GM12878 (cell line): ENCODE results near the gene MCCD1. TPM values are rescaled to one million over a fixed set of nuclear protein-coding genes. Genes with fewer than 3 reads are reported as not detected.
A peak's percentile ranks its signal among the peaks of the same experiment; 100 is the strongest.

Source experiments
- CHD2 ChIP-seq: IDR thresholded peaks from 2 replicates; pipeline ENCODE4 v1.6.1; 2011; ENCODE audit warnings: low read depth, low read length, improper control_type of control experiment, borderline replicate concordance
- CREB1 ChIP-seq: IDR thresholded peaks from 2 replicates; pipeline ENCODE4 v1.6.1; 2012; ENCODE audit warnings: low read depth, mild to moderate bottlenecking, inconsistent platforms
- DPF2 ChIP-seq: fragments of 450-650 bp; IDR thresholded peaks from 2 replicates; pipeline ENCODE4 v1.6.1; 2017; ENCODE audit warnings: mild to moderate bottlenecking
- ESRRA ChIP-seq: IDR thresholded peaks from 2 replicates; pipeline ENCODE4 v1.6.1; 2012; ENCODE audit warnings: mild to moderate bottlenecking, low read length, improper control_type of control experiment
- FOS ChIP-seq: IDR thresholded peaks from 3 replicates; pipeline ENCODE4 v1.6.1; 2011; ENCODE audit warnings: borderline replicate concordance; ENCODE audit not compliant: insufficient read length; ENCODE audit errors: extremely low read depth
- FOXM1 ChIP-seq: IDR thresholded peaks from 2 replicates; pipeline ENCODE4 v1.6.1; 2012; ENCODE audit warnings: low read depth, mild to moderate bottlenecking, inconsistent platforms, low read length, moderate library complexity
- GABPA ChIP-seq: IDR thresholded peaks from 2 replicates; pipeline ENCODE4 v1.6.1; 2014; ENCODE audit warnings: antibody characterized with exemption, low read depth, mild to moderate bottlenecking, inconsistent platforms
- MEF2A ChIP-seq: IDR thresholded peaks from 2 replicates; pipeline ENCODE4 v1.6.1; 2011; ENCODE audit warnings: low read depth, mild to moderate bottlenecking, low read length, moderate library complexity; ENCODE audit not compliant: insufficient read depth
- NR2C1 ChIP-seq: fragments of 450-650 bp; IDR thresholded peaks from 2 replicates; pipeline ENCODE4 v1.6.1; 2017; ENCODE audit warnings: antibody characterized with exemption, mild to moderate bottlenecking, moderate library complexity
- NR2F1 ChIP-seq: fragments of 450-650 bp; conservative IDR thresholded peaks from 2 replicates; pipeline ENCODE4 v1.6.1; 2017; ENCODE audit warnings: mild to moderate bottlenecking
- RB1 ChIP-seq: fragments of 450-650 bp; formaldehyde crosslinking; IDR thresholded peaks from 2 replicates; pipeline ENCODE4 v1.6.1; 2017; ENCODE audit warnings: mild to moderate bottlenecking, borderline replicate concordance
- SP1 ChIP-seq: IDR thresholded peaks from one replicate; pipeline ENCODE4 v1.6.1; 2011; ENCODE audit warnings: low read depth, low read length
- SREBF1 ChIP-seq: IDR thresholded peaks from 2 replicates; pipeline ENCODE4 v1.6.1; 2012; ENCODE audit warnings: mild to moderate bottlenecking, low read length
- SRF ChIP-seq, 2 experiments: IDR thresholded peaks; 2 replicates each; pipeline ENCODE4 v1.6.1; 2011; ENCODE audit warnings: low read depth in 2 of 2, low read length in 2 of 2, mild to moderate bottlenecking in 1 of 2, moderate library complexity in 1 of 2
- SUPT20H ChIP-seq: IDR thresholded peaks from 2 replicates; pipeline ENCODE4 v1.6.1; 2011; ENCODE audit warnings: low read depth, mild to moderate bottlenecking, low read length, moderate library complexity, borderline replicate concordance; ENCODE audit not compliant: control insufficient read depth
- YBX1 ChIP-seq: fragments of 450-650 bp; IDR thresholded peaks from 2 replicates; pipeline ENCODE4 v1.6.1; 2016; ENCODE audit warnings: antibody characterized with exemption
- YY1 ChIP-seq: IDR thresholded peaks from 2 replicates; pipeline ENCODE4 v1.6.1; 2011; ENCODE audit warnings: low read depth, mild to moderate bottlenecking, low read length
- ZNF217 ChIP-seq: fragments of 450-650 bp; IDR thresholded peaks from 2 replicates; pipeline ENCODE4 v1.6.1; 2017; ENCODE audit warnings: antibody characterized with exemption, mild to moderate bottlenecking
- ZSCAN29 ChIP-seq: fragments of 450-650 bp; IDR thresholded peaks from 2 replicates; pipeline ENCODE4 v1.6.1; 2017; ENCODE audit warnings: mild to moderate bottlenecking, moderate library complexity
- polyA plus RNA-seq, 11 experiments: library from polyadenylated mRNA; depleted of rRNA in 4 of 11; unstranded in 6 of 11; stranded (reverse) in 5 of 11; fragments of >200 nt; fragmentation: Nextera tagmentation in 4 of 11; fragmentation: Illumina TruSeq in 1 of 11; extraction: Ambion mirVana in 4 of 11; extraction: Trizol in 1 of 11; gene quantifications; 1 replicate in 1 of 11; 2 replicates in 10 of 11; pipeline versions ENCODE4 v1.2.1 to v1.2.3, GENCODE V29; 2011 to 2016; ENCODE audit warnings: inconsistent platforms in 2 of 11, missing spikeins in 2 of 11, low read depth in 1 of 11
- total RNA-seq, 4 experiments: library from RNA; depleted of rRNA in 3 of 4; stranded (reverse); fragments of >200 nt in 3 of 4; fragmentation: Illumina TruSeq in 1 of 4; extraction: Trizol in 1 of 4; gene quantifications; 2 replicates each; pipeline versions ENCODE4 v1.2.1 to v1.2.3, GENCODE V29; 2013 to 2021
- TF ChIP-seq, protein P1 (sequence below): fragments of 450-650 bp; IDR thresholded peaks from 2 replicates; pipeline ENCODE4 v1.6.1; 2014; ENCODE audit warnings: mild to moderate bottlenecking
- TF ChIP-seq, protein P2 (sequence below): fragments of 450-650 bp; IDR thresholded peaks from 2 replicates; pipeline ENCODE4 v1.6.1; 2017; ENCODE audit warnings: low read depth, mild to moderate bottlenecking, moderate library complexity
- TF ChIP-seq, protein P3 (sequence below): fragments of 150-350 bp; IDR thresholded peaks from 2 replicates; pipeline ENCODE4 v1.6.1; 2014; ENCODE audit warnings: mild to moderate bottlenecking, low read depth, low read length
- TF ChIP-seq, protein P4 (sequence below): IDR thresholded peaks from 2 replicates; pipeline ENCODE4 v1.6.1; 2011; ENCODE audit warnings: low read depth, mild to moderate bottlenecking, low read length, moderate library complexity, borderline replicate concordance; ENCODE audit errors: extremely low read depth
- TF ChIP-seq, protein P5 (sequence below): fragments of 450-650 bp; IDR thresholded peaks from 2 replicates; pipeline ENCODE4 v1.6.1; 2016; ENCODE audit warnings: mild to moderate bottlenecking
- TF ChIP-seq, protein P6 (sequence below): IDR thresholded peaks from 2 replicates; pipeline ENCODE4 v1.6.1; 2011; ENCODE audit warnings: borderline replicate concordance, low read depth, mild to moderate bottlenecking, moderate library complexity, mixed read lengths, low read length; ENCODE audit not compliant: insufficient read depth; ENCODE audit errors: extremely low read length

The MCCD1 gene
- total and polyA plus RNA-seq, 10 of the 15 experiments (the other 5 are each of a cell fraction or from before 2014, with no cell fraction given), result not detected

DNA sequence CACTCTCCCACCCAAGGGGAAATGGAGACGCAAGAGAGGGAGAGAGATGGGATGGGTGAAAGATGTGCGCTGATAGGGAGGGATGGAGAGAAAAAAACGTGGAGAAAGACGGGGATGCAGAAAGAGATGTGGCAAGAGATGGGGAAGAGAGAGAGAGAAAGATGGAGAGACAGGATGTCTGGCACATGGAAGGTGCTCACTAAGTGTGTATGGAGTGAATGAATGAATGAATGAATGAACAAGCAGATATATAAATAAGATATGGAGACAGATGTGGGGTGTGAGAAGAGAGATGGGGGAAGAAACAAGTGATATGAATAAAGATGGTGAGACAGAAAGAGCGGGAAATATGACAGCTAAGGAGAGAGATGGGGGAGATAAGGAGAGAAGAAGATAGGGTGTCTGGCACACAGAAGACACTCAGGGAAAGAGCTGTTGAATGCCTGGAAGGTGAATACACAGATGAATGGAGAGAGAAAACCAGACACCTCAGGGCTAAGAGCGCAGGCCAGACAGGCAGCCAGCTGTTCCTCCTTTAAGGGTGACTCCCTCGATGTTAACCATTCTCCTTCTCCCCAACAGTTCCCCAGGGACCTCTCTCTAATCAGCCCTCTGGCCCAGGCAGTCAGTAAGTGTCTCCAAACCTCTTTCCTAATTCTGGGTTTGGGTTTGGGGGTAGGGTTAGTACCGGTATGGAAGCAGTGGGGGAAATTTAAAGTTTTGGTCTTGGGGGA lies 47.4 kb downstream of the MCCD1 start (continued):
- TF ChIP-seq, protein P1, sequence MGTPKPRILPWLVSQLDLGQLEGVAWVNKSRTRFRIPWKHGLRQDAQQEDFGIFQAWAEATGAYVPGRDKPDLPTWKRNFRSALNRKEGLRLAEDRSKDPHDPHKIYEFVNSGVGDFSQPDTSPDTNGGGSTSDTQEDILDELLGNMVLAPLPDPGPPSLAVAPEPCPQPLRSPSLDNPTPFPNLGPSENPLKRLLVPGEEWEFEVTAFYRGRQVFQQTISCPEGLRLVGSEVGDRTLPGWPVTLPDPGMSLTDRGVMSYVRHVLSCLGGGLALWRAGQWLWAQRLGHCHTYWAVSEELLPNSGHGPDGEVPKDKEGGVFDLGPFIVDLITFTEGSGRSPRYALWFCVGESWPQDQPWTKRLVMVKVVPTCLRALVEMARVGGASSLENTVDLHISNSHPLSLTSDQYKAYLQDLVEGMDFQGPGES, result no peak
- TF ChIP-seq NR2C1, result no peak
- TF ChIP-seq SRF (IDR thresholded peaks at IDR 0.05; ENCODE audit: low read depth in 2 of 2, low read length in 2 of 2), result no peak
- TF ChIP-seq, protein P2, sequence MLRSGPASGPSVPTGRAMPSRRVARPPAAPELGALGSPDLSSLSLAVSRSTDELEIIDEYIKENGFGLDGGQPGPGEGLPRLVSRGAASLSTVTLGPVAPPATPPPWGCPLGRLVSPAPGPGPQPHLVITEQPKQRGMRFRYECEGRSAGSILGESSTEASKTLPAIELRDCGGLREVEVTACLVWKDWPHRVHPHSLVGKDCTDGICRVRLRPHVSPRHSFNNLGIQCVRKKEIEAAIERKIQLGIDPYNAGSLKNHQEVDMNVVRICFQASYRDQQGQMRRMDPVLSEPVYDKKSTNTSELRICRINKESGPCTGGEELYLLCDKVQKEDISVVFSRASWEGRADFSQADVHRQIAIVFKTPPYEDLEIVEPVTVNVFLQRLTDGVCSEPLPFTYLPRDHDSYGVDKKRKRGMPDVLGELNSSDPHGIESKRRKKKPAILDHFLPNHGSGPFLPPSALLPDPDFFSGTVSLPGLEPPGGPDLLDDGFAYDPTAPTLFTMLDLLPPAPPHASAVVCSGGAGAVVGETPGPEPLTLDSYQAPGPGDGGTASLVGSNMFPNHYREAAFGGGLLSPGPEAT, result no peak
- TF ChIP-seq NR2F1, result no peak
- no peak for TF ChIP-seq FOXM1
- no peak for TF ChIP-seq ZNF217
- TF ChIP-seq, protein P3, sequence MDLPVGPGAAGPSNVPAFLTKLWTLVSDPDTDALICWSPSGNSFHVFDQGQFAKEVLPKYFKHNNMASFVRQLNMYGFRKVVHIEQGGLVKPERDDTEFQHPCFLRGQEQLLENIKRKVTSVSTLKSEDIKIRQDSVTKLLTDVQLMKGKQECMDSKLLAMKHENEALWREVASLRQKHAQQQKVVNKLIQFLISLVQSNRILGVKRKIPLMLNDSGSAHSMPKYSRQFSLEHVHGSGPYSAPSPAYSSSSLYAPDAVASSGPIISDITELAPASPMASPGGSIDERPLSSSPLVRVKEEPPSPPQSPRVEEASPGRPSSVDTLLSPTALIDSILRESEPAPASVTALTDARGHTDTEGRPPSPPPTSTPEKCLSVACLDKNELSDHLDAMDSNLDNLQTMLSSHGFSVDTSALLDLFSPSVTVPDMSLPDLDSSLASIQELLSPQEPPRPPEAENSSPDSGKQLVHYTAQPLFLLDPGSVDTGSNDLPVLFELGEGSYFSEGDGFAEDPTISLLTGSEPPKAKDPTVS, result no peak
- TF ChIP-seq CREB1, result no peak
- no peak for TF ChIP-seq ZSCAN29
- TF ChIP-seq, protein P4, sequence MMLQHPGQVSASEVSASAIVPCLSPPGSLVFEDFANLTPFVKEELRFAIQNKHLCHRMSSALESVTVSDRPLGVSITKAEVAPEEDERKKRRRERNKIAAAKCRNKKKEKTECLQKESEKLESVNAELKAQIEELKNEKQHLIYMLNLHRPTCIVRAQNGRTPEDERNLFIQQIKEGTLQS, result no peak
- no peak for TF ChIP-seq MEF2A
- TF ChIP-seq, protein P5, sequence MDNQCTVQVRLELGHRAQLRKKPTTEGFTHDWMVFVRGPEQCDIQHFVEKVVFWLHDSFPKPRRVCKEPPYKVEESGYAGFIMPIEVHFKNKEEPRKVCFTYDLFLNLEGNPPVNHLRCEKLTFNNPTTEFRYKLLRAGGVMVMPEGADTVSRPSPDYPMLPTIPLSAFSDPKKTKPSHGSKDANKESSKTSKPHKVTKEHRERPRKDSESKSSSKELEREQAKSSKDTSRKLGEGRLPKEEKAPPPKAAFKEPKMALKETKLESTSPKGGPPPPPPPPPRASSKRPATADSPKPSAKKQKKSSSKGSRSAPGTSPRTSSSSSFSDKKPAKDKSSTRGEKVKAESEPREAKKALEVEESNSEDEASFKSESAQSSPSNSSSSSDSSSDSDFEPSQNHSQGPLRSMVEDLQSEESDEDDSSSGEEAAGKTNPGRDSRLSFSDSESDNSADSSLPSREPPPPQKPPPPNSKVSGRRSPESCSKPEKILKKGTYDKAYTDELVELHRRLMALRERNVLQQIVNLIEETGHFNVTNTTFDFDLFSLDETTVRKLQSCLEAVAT, result 0 out of 2 replicates have a peak, but pooled peaks have one; percentile 79
- TF ChIP-seq ESRRA, result no peak
- TF ChIP-seq FOS, result no peak
- TF ChIP-seq YBX1, result 0 out of 2 replicates have a peak, but pooled peaks have one; percentile 6
- no peak for TF ChIP-seq SUPT20H
- TF ChIP-seq YY1, result peak; percentile 8; the same call in 1 of the 2 replicates
- TF ChIP-seq, protein P6, sequence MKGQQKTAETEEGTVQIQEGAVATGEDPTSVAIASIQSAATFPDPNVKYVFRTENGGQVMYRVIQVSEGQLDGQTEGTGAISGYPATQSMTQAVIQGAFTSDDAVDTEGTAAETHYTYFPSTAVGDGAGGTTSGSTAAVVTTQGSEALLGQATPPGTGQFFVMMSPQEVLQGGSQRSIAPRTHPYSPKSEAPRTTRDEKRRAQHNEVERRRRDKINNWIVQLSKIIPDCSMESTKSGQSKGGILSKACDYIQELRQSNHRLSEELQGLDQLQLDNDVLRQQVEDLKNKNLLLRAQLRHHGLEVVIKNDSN, result no peak
- no peak for TF ChIP-seq DPF2
- no peak for TF ChIP-seq SREBF1
- no peak for TF ChIP-seq SP1
- TF ChIP-seq RB1, result peak; percentile 49; the same call in 1 of the 2 replicates
- TF ChIP-seq CHD2, result no peak
- TF ChIP-seq GABPA, result no peak
